ENCODE results near the gene HGFAC.

GRCh38 chr4:3447431-3448395 lies 5.9 kb downstream of the HGFAC start:
- TF ChIP-seq CTCF (IDR thresholded peaks at IDR 0.05; ENCODE audit: low read depth, low read length, poor library complexity, severe bottlenecking) (no peak), EZH2phosphoT487 (IDR thresholded peaks at IDR 0.05; ENCODE audit: borderline replicate concordance, low read length) (no peak)
